HG02981 (cell line): ENCODE data around the gene RPS6KA1.
"Not testable (repeated sequence)": the region's sequence is repeated elsewhere in the genome, so short reads cannot be mapped to it uniquely, and the experiment has no call there.

Source experiments
- ATAC-seq: cut with Tn5 transposase; IDR thresholded peaks from one replicate; pipeline ENCODE4 v1.9.1; 2021; ENCODE audit warnings: mild to moderate bottlenecking, moderate library complexity; ENCODE audit not compliant: unreplicated experiment

RPS6KA1 gene

DNA sequence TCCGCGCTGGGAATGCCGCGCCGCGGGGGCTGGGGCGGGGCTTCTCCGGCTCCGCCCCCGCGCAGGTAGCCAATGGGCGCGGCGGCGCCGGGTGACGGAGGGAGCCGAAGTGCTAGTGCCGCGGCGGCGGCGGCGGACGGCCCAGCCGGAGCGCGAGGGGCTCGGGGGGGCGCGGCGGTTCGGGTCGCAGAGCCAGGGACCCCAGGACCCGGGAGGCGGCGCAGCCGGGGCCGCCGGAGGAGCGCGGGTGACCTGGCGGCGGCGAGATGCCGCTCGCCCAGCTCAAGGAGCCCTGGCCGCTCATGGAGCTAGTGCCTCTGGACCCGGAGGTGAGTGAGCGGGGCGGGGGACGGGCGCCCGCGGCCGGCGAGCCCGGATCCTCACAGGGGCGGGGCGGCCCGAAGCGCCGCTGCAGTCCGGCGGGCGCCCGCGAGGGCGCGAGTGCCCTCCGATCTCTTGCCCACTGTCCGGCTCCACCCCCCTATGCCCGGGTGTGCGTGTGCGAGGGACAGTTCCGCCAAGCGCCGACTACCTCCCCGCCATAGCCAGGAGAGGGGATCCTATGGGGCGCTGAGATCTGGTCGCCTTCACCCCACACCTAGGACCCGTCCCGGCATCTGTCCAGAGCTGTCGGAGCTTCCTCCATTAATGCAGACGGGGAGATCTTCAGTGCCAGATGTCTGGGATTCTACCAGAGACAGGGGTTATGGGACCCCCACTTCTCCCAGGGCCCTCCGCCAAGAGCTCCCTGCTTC lies at the start of gene RPS6KA1:
Gene RPS6KA1 (plus strand): TSS at position 107 of the 755 bp plus-strand sequence. CDS start 160 bp downstream, at position 267.
- ATAC-seq, result peak; percentile 64

DNA sequence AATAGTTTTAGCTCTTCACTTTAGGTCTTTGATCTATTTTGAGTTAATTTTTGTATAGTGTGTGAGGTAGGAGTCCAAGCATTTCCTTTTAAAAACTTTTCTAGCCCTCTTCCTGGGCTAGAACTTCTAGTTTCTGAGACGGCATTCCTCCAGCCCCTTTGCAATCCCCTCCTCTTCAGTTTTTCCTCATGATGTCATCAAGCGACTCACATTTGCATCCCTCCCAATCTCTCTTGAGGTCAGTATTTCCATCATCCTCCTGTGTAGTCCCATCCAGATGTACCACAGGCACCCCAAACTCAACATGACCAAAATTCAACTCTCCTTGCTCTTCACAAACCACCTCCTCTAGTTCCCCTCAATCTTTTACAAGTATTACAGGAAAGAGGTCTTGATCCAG lies 46.6 kb upstream of the RPS6KA1 start:
- ATAC-seq, result no peak

DNA sequence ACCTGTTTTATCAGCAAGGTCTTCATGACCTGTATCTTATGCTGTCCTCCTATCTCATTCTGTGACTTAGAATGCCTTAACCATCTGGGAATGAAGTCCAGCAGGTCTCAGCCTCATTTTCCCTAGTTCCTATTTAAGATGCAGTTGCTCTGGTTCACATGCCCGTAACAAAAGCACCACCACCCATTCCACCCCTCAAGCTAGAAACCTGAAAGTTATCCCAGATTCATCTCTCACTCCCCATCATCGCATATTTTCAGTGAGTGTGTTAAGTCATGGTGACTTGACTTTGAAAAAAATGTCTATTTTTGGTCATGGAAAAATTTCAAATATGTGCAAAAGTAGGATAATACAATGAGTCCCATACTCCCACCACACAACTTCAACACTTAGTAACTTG lies 45.6 kb upstream of the RPS6KA1 start:
- no peak for ATAC-seq

DNA sequence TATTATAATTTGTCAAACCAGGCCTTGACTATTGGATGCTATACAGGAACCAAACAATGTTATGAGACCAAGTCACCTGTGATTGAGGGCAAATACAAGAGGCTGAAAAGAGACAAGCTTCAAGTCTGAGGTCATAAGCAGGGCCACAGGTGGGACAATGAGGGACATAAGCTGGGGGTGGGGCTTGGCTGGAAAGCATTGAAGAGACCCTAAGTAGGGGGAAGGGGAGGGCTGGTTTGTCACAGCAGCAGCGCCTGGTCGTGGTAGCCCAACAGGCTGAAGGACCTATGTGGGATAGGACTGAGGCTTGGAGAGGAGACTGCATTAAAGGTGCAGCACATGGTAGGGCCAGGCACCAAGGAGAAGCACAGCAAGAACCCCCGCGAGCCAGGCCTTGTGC lies 39.4 kb upstream of the RPS6KA1 start:
- no peak for ATAC-seq

DNA sequence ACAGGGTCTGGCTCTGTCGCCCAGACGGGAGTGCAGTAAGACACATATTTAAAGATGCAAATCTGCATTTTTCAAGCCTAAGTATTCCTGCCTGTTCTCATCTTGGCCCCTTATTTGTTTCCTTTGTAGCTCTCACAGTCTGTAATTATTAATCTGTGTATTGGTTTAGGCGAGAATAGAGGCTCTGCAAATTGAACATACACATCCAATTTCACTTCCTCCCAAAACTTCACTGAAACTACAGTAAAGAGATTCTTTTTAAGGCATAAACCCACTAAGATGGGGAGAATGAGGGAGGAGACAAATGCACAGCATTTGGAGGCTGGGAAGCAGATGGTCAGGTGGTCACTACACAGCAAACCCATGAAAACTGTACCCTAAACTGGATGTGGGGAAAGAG lies 36.3 kb upstream of the RPS6KA1 start:
- ATAC-seq, result no peak

DNA sequence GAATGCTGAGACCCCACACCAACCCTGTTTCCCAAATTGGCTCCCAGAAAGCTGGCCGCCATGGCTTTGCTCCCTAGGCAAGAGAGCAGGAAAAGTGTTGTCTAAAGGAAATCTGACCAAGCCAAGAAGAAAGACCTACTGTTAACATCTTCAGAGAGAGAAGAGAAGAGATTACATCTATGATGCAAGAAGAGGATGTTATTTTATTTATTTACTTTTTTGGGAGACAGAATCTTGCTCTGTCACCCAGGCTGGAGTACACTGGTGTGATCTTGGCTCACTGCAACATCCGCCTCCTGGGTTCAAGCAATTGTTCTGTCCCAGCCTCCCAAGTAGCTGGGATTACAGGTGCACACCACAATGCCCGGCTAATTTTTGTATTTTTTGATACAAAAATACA lies 35.6 kb upstream of the RPS6KA1 start:
- ATAC-seq, result no peak

DNA sequence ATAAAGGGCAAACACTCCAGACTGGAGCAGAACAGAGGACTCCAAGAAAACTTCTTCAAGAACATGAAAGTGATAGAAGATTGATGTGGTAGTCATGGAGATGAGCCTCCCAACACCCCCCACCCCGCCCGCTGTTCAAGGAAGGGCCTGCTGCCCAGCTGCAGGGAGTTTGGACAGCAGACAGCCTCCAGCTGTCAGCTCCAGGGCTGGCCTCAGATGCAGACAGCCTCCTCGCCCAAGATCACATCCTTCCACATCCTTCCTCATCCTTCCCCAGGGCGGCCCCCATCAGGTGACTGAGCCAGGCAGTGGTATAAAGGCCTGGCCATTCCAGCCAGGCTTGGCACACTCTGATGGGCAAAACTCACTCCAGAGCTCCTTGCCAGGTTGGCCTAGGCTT lies 32.7 kb upstream of the RPS6KA1 start:
- ATAC-seq, result no peak

DNA sequence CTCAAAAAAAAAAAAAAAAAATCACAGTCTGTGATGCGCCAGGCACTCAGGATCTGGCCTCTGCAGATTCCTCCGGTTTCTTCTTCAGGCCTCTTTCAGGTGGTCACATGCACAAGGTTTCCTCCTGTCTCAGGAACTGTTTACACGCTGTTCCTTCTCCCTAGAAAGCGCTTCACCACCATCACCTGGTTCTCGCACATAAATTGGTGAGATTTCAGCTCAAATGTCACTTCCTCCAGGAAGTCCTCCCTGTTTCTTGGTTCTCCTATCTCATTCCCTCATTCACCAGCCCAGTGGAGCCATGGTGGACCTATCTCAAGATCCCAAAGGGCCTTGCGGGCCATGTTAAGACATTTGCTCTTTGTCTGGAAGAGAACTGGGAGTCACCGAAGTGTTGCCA lies 30.7 kb upstream of the RPS6KA1 start:
- ATAC-seq, result no peak

DNA sequence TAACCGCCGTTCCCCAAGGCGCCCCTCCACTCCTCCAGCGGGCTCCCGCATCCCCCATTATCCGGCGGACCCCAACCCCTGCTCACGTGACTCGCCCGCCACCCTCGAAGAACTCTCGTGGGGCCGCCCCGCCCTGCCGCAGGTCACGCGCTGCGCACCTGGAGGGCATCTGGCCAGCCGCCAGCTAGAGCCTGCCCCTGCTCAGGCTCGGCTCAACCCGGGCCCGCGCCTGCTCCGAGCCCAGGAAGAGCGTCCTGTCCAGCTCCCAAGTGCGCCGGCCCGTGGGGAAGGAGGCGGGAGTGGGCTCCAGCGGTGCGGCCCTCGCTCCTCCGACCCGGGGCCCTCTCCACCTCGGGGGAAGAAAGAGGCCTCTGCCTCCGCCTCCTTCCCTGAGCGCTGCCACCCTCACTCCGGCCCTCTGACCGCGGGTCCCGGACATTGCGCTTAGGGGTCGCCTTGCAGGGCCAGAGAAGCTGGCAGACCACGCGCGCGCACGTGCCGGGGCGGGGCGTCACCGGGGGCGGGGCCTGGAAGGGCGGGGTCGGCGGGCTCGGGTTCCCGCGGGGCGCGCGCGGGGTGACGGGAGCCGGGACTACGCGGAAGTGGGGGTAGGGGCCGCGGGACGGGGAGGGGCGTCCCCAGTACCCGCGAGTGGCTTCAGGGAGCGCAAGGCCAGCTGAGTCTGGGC lies 28.9 kb upstream of the RPS6KA1 start:
- ATAC-seq, result peak; percentile 61

DNA sequence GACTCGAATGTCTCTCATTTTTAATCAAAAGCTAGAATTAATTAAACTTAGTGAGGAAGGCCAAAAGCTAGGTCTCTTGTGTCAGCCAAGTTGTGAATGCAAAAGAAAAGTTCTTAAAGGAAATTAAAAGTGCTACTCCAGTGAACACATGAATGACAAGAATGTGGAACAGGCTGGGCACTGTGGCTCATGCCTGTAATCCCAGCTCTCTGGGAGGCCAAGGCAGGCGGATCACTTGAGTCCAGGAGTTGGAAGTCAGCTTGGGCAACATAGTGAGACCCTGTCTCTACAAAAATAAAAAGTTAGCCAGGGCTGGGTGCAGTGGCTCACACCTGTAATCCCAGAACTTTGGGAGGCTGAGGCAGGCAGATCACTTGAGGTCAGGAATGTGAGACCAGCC lies 18.9 kb upstream of the RPS6KA1 start:
- not testable (repeated sequence) for ATAC-seq

DNA sequence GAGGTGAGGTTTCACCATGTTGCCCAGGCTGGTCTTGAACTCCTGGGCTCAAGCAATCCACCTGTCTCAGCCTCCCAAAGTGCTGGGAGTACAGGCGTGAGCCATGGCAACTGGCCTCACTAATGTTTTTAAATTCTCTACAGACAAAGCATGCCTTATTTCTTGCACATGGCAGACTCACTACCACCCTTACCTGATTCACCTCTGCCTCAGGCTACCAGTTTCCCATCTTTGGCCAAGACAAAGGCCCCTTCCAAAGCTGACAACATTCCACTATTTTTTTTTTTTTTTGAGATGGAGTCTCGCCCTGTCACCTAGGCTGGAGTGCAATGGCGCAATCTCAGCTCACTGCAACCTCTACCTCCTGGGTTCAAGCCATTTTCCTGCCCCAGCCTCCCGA lies 13.7 kb upstream of the RPS6KA1 start:
- not testable (repeated sequence) for ATAC-seq

DNA sequence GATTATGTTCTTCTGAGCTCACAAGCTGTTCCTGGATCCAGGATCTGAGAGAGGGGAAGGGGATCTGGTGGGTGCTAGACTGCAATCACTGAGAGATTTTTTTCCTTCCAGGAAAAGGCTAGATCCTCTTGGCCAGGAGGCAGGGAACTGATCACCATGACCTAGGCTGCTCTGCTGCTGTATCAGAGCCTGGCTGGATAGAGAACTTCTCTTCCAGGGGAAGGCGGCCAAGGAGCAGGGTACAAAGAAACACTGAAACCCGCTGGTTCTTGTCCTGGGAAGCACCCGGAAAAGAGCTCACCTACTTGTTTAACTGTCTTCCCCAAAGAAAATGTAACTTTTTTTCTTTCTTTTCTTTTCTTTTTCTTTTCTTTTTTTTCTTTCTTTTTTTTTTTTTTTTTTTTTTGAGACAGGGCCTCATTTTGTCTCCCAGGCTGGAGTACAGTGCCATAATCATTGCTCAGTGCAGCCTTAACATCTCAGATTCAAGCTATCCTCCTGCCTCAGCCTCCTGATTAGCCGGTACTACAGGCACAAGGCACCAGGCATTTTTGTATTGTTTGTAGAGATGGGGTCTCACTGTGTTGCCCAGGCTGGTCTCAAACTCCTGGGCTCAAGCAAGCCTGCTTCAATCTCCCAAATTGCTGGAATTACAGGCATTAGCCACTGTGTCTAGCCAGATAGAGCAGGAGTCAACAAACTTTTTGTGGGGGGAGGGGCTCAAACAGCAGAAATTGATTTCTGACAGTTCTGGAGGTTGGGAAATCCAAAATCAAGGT lies 12.4 kb upstream of the RPS6KA1 start:
- ATAC-seq, result no peak

DNA sequence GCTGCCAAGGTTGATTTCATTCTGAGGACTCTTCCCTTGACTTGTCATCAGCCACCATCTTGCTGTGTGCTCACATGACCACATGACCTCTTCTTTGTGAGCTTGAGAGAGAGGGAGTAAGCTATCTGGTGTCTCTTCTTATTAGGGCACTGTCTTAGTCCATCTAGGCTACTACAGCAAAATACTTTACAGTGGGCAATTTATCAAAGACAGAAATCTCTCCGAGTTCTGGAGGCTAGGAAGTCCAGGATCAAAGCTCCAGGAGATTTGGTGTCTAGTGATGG lies 11.9 kb upstream of the RPS6KA1 start:
- ATAC-seq, result no peak

DNA sequence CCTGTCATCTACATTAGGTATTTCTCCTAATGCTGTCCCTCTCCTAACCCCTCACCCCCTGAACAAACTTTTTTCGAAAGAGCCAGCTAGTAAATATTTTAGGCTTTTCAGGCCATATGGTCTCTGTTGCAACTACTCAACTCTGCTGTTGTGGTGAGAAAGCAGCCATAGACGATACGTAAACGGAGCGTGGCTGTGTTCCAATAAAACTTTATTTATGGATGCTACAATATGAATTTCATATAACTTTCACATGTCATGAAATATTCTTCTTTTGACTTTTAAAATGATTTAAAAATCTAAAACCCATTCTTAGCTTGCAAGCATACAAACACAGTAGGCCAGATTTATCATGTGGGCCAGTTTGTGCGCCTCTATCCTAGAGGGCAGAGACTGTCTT lies 11.2 kb upstream of the RPS6KA1 start:
- ATAC-seq, result no peak

DNA sequence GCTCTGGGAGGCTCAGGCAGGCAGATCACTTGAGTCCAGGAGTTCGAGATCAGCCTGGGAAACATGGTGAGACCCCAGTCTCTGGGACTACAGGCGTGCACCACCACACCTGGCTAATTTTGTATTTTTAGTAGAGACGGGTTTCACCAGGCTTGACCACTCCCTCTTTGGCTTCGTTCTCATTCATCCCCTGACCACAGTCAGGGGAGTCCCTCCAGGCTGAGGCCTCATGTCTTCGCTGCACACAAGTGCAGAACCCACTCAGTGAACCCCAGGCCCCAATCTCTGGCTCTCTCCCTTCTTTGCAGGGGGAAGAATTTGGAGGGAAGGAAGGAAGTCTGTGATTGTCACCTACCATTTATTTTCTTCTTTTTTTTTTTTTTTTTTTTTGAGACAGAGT lies 9.2 kb upstream of the RPS6KA1 start:
- no peak for ATAC-seq

DNA sequence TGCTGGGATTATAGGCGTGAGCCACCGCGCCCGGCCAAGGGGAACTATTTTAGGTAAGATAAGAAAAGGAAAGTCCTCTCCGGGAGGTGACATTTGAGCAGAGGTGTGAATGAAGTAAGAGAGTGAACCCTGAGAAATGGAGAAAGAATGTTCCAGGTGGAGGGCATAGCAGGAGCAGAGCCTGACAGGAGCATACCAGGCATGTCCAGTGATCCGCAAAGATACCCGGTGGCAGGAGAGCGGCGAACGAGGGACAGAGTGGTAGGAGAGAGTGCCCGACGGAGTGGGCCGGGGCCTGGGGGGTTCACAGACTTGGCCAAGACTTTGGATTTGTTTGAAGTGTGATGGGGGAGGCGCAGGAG lies 7.9 kb upstream of the RPS6KA1 start:
- ATAC-seq, result no peak

DNA sequence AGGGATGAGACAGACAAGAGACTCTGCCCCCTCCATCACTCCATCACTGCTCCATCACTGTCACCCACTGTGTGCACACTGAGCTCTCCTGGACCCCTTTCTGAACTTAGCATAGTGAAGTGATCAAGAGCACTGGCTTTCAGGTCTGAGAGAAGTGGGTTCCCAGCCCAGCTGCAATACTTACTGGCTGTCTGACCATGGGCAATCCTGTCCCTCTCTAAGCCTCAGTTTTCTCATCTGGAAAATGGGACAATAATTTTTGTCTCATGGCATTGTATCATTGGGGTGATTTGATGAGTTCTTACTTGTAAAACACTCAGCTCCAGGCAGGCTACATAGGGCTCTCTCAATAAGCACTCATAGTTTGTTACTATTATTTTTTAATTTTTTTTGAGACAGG lies 7.5 kb upstream of the RPS6KA1 start:
- no peak for ATAC-seq

DNA sequence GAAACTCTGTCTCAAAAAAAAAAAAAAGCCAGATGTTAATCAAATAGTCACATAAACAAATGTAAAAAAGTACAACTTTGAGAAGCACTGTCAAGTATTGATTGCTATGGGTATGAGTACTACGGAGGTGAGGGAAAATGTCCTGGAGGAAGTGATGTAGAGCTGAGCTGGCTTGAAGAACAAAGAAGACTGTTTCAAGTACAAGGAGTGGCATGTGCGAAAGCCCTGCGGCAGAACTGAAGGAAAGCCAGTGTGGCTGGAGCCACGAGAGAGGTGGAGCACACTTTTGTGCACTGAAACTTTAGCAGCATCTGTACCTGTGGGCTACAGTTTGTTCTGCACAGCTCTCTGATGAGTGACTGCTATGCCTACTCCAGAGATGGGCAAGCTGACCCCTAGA lies 5.4 kb upstream of the RPS6KA1 start:
- ATAC-seq, result no peak

DNA sequence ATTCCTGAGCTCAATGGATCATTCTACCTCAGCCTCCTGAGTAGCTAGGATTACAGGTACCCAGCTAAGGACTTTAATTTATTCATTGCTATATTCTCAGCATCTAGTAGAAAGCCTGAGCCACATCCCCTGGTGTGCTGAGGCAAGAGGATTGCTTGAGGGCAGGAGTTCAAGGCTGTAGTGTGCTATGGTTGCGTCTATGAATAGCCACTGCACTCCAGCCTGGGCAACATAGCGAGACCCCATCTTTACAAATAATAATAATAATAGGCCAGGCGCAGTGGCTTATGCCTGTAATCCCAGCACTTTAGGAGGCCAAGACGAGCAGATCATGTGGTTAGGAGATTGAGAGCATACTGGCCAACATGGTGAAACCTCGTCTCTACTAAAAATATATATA lies 3.3 kb upstream of the RPS6KA1 start:
- ATAC-seq, result no peak

DNA sequence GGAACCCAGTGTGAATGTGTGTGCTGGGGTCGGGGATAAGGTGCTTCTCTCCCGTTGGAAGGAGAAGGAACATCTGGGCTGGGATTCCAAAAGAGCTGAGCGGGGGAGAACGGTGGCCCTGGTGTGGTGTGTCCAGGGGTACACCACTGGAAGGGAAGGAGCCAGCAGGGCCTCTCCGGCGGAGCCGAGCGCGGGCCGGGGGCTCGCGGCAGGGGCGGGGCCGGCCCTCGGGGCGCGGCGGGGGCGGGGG lies 231 bp upstream of the RPS6KA1 start:
- ATAC-seq, result no peak

DNA sequence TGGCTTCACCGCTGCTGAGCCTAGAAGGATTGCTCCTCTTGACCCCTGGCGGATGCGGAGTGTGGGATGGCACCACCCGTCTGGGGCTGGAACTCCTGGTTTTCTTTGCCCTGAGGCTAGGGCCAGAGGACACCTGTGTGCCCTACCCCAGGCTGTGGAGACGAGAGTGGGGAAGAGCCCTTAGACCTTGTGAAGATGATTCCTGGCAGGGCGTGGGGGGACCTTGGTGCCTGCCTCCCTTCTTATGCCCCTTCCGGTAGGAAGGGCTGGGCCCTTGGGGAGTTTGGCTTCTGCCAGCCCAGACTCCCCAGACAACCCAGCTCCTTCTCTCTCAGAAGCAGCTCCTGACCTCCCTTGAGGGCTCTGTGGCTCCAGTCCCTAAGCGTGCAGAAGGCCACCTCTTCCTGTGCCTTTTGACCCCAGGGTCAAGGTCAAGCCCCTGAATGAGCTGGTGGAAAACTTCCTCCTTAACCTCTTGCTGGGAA lies 891 bp downstream of the RPS6KA1 start:
- no peak for ATAC-seq

DNA sequence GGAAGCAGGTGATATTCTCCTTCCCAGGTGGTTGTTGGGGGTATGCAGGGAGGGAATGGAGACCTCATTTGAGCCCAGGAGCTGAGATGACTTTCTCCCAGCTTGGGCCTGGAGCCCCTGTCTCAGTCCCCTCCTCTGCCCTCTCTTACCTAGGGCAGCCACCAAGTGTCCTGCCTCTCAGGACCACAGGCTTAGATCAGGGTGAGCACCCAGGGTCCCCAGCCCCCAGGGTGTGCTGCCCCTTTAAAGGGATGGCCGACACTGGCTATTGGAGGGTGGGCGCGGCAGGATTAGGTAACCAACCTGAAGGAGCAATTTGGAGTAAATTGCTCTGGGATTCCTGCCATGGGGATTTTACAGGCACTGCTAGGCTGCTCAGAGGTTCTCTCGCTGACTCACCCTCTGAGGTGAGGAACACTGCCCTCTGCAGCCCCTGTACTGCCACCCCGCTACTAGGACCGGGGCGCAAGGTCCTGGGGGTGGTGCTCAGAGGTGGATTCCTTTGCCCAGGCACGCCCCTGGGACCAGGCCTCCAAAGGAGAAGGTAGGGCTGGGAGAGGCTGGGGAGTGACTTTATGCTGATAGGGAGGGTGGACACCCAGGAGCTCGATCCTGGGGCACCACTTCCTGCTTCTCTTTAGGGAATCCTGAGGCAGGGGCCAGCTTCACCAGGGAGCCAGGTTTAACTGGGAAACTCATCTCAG lies 1.5 kb downstream of the RPS6KA1 start:
- ATAC-seq, result no peak
